Liver (tissue), 9 donors: Measurements from ENCODE around the gene GRIK2. TPM values are rescaled to one million over a fixed set of nuclear protein-coding genes. Genes with fewer than 3 reads are reported as not detected.

Source experiments
- DNase-seq: peaks from one replicate; pipeline ENCODE4 v3.0.0-alpha.2; 2017; ENCODE audit warnings: low spot score
- H3K27ac ChIP-seq, 2 donors: one replicate each; pipeline ENCODE4 v1.7.0; 2013; ENCODE audit warnings: inconsistent platforms in 2 of 2, low read length in 2 of 2, control low read depth in 1 of 2, low read depth in 1 of 2, mild to moderate bottlenecking in 1 of 2
- H3K27me3 ChIP-seq, 4 donors: one replicate each; pipeline versions ENCODE4 v1.6.1 to v1.7.0; 2013; ENCODE audit warnings: low read length in 3 of 4, inconsistent platforms in 1 of 4, mild to moderate bottlenecking in 1 of 4, moderate library complexity in 1 of 4; ENCODE audit not compliant: control insufficient read depth in 4 of 4, insufficient read depth in 4 of 4
- H3K36me3 ChIP-seq, 4 donors: one replicate each; pipeline versions ENCODE4 v1.6.1 to v1.7.0; 2013; ENCODE audit warnings: low read length in 3 of 4, mild to moderate bottlenecking in 3 of 4, low read depth in 1 of 4, moderate library complexity in 1 of 4; ENCODE audit not compliant: control insufficient read depth in 4 of 4, insufficient read depth in 3 of 4
- H3K4me1 ChIP-seq, 4 donors: one replicate each; pipeline versions ENCODE4 v1.6.1 to v1.7.0; 2013; ENCODE audit warnings: low read length in 3 of 4, mild to moderate bottlenecking in 3 of 4, moderate library complexity in 1 of 4; ENCODE audit not compliant: control insufficient read depth in 4 of 4, insufficient read depth in 4 of 4
- H3K4me3 ChIP-seq, 3 donors: one replicate each; pipeline versions ENCODE4 v1.6.1 to v1.7.0; 2013; ENCODE audit warnings: low read length in 3 of 3, control low read depth in 1 of 3, low read depth in 1 of 3, mild to moderate bottlenecking in 1 of 3
- H3K9ac ChIP-seq, 2 donors: one replicate each; pipeline ENCODE4 v1.7.0; 2013; ENCODE audit warnings: low read length in 2 of 2, mild to moderate bottlenecking in 2 of 2, moderate library complexity in 2 of 2, control low read depth in 1 of 2, low read depth in 1 of 2
- H3K9me3 ChIP-seq, 4 donors: one replicate each; pipeline versions ENCODE4 v1.6.1 to v1.7.0; 2013; ENCODE audit warnings: low read length in 3 of 4; ENCODE audit not compliant: control insufficient read depth in 4 of 4
- EGR1 ChIP-seq, 2 donors: IDR thresholded peaks; 2 replicates each; pipeline ENCODE4 v1.6.1; 2016 to 2018; ENCODE audit warnings: antibody characterized with exemption in 2 of 2, low read depth in 2 of 2
- FOXA1 ChIP-seq: IDR thresholded peaks from 2 replicates; pipeline ENCODE4 v1.6.1; 2016; ENCODE audit warnings: antibody characterized with exemption
- FOXA2 ChIP-seq: IDR thresholded peaks from 2 replicates; pipeline ENCODE4 v1.6.1; 2016; ENCODE audit warnings: antibody characterized with exemption
- GABPA ChIP-seq, 2 donors: IDR thresholded peaks in 1 of 2; conservative IDR thresholded peaks in 1 of 2; 2 replicates each; pipeline ENCODE4 v1.6.1; 2016; ENCODE audit warnings: antibody characterized with exemption in 2 of 2, mild to moderate bottlenecking in 1 of 2, moderate library complexity in 1 of 2
- HNF4A ChIP-seq, 2 donors: conservative IDR thresholded peaks; 2 replicates each; pipeline ENCODE4 v1.6.1; 2016; ENCODE audit warnings: antibody characterized with exemption in 2 of 2, mild to moderate bottlenecking in 2 of 2
- HNF4G ChIP-seq: IDR thresholded peaks from 2 replicates; pipeline ENCODE4 v1.6.1; 2016; ENCODE audit warnings: antibody characterized with exemption
- JUND ChIP-seq, 2 donors: IDR thresholded peaks; 2 replicates each; pipeline ENCODE4 v1.6.1; 2016; ENCODE audit warnings: antibody characterized with exemption in 2 of 2
- NR2F2 ChIP-seq: IDR thresholded peaks from 2 replicates; pipeline ENCODE4 v1.6.1; 2016; ENCODE audit warnings: antibody characterized with exemption
- RAD21 ChIP-seq, 2 donors: IDR thresholded peaks; 2 replicates each; pipeline ENCODE4 v1.6.1; 2016; ENCODE audit warnings: antibody characterized with exemption in 2 of 2, mild to moderate bottlenecking in 2 of 2
- RXRA ChIP-seq, 2 donors: IDR thresholded peaks; 2 replicates each; pipeline ENCODE4 v1.6.1; 2017 to 2018; ENCODE audit warnings: antibody characterized with exemption in 2 of 2, mild to moderate bottlenecking in 1 of 2
- SP1 ChIP-seq: IDR thresholded peaks from 2 replicates; pipeline ENCODE4 v1.6.1; 2018; ENCODE audit warnings: antibody characterized with exemption, mild to moderate bottlenecking
- TAF1 ChIP-seq: conservative IDR thresholded peaks from 2 replicates; pipeline ENCODE4 v1.6.1; 2016; ENCODE audit warnings: antibody characterized with exemption, mild to moderate bottlenecking
- polyA plus RNA-seq, 2 donors: library from polyadenylated mRNA; stranded (reverse) in 1 of 2; unstranded in 1 of 2; fragments of 200-250 nt in 1 of 2; fragments of >200 nt in 1 of 2; fragmentation: Nextera tagmentation in 1 of 2; extraction: Ambion mirVana in 1 of 2; gene quantifications; one replicate each; pipeline versions ENCODE4 v1.2.1 to v1.2.3, GENCODE V29; 2013 to 2015
- total RNA-seq, 2 donors: library from RNA; depleted of rRNA; stranded (reverse); fragments of >200 nt; gene quantifications; one replicate each; pipeline ENCODE4 v1.2.3, GENCODE V29; 2014
- TF ChIP-seq, protein P1 (sequence below): IDR thresholded peaks from 2 replicates; pipeline ENCODE4 v1.6.1; 2016; ENCODE audit warnings: antibody characterized with exemption, mild to moderate bottlenecking
- TF ChIP-seq, protein P2 (sequence below): IDR thresholded peaks from 2 replicates; pipeline ENCODE4 v1.6.1; 2016; ENCODE audit warnings: antibody characterized with exemption
- TF ChIP-seq, protein P3 (sequence below): IDR thresholded peaks from 2 replicates; pipeline ENCODE4 v1.6.1; 2016; ENCODE audit warnings: antibody characterized with exemption
- TF ChIP-seq, protein P4 (sequence below): fragments of 150-350 bp; IDR thresholded peaks from 2 replicates; pipeline ENCODE4 v1.5.1; 2017; ENCODE audit warnings: improper control_type of control experiment, low read depth, low read length; ENCODE audit not compliant: missing input control
- donor health status: healthy.
- donor health status: healthy.
- donor health status: healthy.
- donor health status: healthy.
- donor health status: healthy.

GRIK2 gene
- total and polyA plus RNA-seq, 4 donors, result 0.02 to 0.17 (median 0.05) TPM

DNA sequence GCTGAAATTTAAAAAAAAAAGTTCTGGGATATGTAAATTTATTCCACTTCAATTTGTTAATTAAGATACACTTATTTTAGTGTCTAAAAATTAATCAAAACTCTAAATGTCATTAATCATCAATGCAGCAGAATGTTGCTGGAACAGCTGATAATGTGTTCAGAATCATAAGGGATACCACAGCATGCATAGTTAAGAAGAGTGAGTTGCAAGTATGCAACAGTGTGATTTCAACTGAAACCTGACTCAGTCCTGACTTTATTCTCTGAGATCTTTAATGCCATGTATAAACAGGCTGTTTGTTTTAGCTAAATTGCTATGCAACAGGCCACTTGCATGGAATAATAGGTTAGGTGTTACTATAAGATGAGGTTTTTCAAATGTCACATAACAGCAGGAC, 1.4 kb downstream of the GRIK2 start:
- TF ChIP-seq JUND (IDR thresholded peaks at IDR 0.05) (no peak), NR2F2 (no peak), TAF1 (no peak), RXRA (IDR thresholded peaks at IDR 0.05) (no peak), EGR1 (IDR thresholded peaks at IDR 0.05; ENCODE audit: low read depth in 2 of 2) (no peak), GABPA (IDR thresholded peaks at IDR 0.05 in 1 of 2, conservative IDR thresholded peaks at IDR 0.05 in 1 of 2) (no peak), FOXA2 (no peak), RAD21 (IDR thresholded peaks at IDR 0.05) (no peak), HNF4A (conservative IDR thresholded peaks at IDR 0.05) (no peak), SP1 (no peak), FOXA1 (no peak)
- TF ChIP-seq, protein P1, sequence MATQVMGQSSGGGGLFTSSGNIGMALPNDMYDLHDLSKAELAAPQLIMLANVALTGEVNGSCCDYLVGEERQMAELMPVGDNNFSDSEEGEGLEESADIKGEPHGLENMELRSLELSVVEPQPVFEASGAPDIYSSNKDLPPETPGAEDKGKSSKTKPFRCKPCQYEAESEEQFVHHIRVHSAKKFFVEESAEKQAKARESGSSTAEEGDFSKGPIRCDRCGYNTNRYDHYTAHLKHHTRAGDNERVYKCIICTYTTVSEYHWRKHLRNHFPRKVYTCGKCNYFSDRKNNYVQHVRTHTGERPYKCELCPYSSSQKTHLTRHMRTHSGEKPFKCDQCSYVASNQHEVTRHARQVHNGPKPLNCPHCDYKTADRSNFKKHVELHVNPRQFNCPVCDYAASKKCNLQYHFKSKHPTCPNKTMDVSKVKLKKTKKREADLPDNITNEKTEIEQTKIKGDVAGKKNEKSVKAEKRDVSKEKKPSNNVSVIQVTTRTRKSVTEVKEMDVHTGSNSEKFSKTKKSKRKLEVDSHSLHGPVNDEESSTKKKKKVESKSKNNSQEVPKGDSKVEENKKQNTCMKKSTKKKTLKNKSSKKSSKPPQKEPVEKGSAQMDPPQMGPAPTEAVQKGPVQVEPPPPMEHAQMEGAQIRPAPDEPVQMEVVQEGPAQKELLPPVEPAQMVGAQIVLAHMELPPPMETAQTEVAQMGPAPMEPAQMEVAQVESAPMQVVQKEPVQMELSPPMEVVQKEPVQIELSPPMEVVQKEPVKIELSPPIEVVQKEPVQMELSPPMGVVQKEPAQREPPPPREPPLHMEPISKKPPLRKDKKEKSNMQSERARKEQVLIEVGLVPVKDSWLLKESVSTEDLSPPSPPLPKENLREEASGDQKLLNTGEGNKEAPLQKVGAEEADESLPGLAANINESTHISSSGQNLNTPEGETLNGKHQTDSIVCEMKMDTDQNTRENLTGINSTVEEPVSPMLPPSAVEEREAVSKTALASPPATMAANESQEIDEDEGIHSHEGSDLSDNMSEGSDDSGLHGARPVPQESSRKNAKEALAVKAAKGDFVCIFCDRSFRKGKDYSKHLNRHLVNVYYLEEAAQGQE, result no peak
- TF ChIP-seq, protein P2, sequence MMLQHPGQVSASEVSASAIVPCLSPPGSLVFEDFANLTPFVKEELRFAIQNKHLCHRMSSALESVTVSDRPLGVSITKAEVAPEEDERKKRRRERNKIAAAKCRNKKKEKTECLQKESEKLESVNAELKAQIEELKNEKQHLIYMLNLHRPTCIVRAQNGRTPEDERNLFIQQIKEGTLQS, result no peak
- TF ChIP-seq, protein P3, sequence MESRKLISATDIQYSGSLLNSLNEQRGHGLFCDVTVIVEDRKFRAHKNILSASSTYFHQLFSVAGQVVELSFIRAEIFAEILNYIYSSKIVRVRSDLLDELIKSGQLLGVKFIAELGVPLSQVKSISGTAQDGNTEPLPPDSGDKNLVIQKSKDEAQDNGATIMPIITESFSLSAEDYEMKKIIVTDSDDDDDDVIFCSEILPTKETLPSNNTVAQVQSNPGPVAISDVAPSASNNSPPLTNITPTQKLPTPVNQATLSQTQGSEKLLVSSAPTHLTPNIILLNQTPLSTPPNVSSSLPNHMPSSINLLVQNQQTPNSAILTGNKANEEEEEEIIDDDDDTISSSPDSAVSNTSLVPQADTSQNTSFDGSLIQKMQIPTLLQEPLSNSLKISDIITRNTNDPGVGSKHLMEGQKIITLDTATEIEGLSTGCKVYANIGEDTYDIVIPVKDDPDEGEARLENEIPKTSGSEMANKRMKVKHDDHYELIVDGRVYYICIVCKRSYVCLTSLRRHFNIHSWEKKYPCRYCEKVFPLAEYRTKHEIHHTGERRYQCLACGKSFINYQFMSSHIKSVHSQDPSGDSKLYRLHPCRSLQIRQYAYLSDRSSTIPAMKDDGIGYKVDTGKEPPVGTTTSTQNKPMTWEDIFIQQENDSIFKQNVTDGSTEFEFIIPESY, result no peak
- TF ChIP-seq, protein P4, sequence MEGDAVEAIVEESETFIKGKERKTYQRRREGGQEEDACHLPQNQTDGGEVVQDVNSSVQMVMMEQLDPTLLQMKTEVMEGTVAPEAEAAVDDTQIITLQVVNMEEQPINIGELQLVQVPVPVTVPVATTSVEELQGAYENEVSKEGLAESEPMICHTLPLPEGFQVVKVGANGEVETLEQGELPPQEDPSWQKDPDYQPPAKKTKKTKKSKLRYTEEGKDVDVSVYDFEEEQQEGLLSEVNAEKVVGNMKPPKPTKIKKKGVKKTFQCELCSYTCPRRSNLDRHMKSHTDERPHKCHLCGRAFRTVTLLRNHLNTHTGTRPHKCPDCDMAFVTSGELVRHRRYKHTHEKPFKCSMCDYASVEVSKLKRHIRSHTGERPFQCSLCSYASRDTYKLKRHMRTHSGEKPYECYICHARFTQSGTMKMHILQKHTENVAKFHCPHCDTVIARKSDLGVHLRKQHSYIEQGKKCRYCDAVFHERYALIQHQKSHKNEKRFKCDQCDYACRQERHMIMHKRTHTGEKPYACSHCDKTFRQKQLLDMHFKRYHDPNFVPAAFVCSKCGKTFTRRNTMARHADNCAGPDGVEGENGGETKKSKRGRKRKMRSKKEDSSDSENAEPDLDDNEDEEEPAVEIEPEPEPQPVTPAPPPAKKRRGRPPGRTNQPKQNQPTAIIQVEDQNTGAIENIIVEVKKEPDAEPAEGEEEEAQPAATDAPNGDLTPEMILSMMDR, result no peak
- no peak overlapping the region for H3K27ac ChIP-seq
- H3K9ac ChIP-seq, result no peak overlapping the region
- H3K4me3 ChIP-seq, result no peak overlapping the region
- no peak for DNase-seq
- no peaks in the 10 kb centered on the region for H3K36me3 ChIP-seq
- H3K9me3 ChIP-seq, result peaks cover 0 to 3% (median 0%) of the 10 kb centered on the region in 4 donors
- peaks cover 0 to 7% (median 4%) of the 10 kb centered on the region in 4 donors for H3K4me1 ChIP-seq
- peaks cover 4 to 11% (median 8%) of the 10 kb centered on the region in 4 donors for H3K27me3 ChIP-seq

DNA sequence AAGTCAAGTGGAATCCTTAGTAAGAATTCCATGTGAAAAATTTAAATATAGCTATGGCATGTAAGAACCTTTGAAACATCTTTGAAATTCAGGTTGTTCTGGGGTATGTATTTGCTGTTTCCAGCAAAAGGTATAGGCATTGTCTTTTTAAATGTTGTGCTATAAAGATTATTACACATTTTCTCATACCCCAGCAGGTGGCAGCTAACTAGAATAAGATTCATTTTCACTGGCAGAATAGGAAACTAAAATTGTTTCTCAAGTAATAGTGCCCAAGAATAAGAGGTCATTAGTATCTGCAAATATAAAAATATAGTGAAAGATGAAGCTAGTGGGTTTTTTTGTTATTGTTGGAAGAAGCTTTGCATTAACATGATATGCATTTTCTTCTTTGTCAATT, 1.8 kb downstream of the GRIK2 start:
- DNase-seq, result no peak
- H3K4me1 ChIP-seq, result peaks cover 0 to 7% (median 4%) of the 10 kb centered on the region in 4 donors
- no peak for TF ChIP-seq RXRA (IDR thresholded peaks at IDR 0.05)
- no peak for TF ChIP-seq RAD21 (IDR thresholded peaks at IDR 0.05)
- TF ChIP-seq NR2F2, result no peak
- no peak for TF ChIP-seq SP1
- TF ChIP-seq, protein P3, result no peak
- TF ChIP-seq HNF4A (conservative IDR thresholded peaks at IDR 0.05), result no peak
- no peak for TF ChIP-seq FOXA2
- TF ChIP-seq, protein P1, result no peak
- TF ChIP-seq GABPA (IDR thresholded peaks at IDR 0.05 in 1 of 2, conservative IDR thresholded peaks at IDR 0.05 in 1 of 2), result no peak
- TF ChIP-seq TAF1, result no peak
- TF ChIP-seq HNF4G, result no peak
- TF ChIP-seq EGR1 (IDR thresholded peaks at IDR 0.05; ENCODE audit: low read depth in 2 of 2), result no peak
- TF ChIP-seq FOXA1, result no peak

More for the DNA sequence above, 1.8 kb downstream of the GRIK2 start:
- Histone ChIP-seq H3K27me3 (peaks cover 4 to 14% (median 8%) of the 10 kb centered on the region in 4 donors), H3K4me3 (no peak overlapping the region), H3K27ac (no peak overlapping the region), H3K9me3 (peaks cover 0 to 3% (median 0%) of the 10 kb centered on the region in 4 donors), H3K9ac (no peak overlapping the region), H3K36me3 (no peaks in the 10 kb centered on the region)
